PC-3 (cell line): Measurements from ENCODE around the gene SEPTIN5. TPM values are rescaled to one million over a fixed set of nuclear protein-coding genes. Genes with fewer than 3 reads are reported as not detected.
A peak's percentile ranks its signal among the peaks of the same experiment; 100 is the strongest.

Experiments used
- ATAC-seq: fragments of 200-7000 bp; cut with Tn5 transposase; 2 replicates; pipeline ENCODE4 v1.9.1; 2020; ENCODE audit warnings: mild to moderate bottlenecking, moderate library complexity
- BruUV-seq: library from RNA; stranded (reverse); fragments of 400-500 nt; replicated peaks from 2 replicates; lab custom pipeline; 2021; lab: Mats Ljungman, UMichigan
- CTCF ChIA-PET: fragments of 300-600 bp; sonication (Branson Sonifier 250); formaldehyde crosslinking; loops from one replicate; lab custom pipeline; 2022; ENCODE audit warnings: antibody characterized with exemption; lab: Charles Lee
- POLR2A ChIA-PET: fragments of 300-600 bp; sonication (Branson Sonifier 250); formaldehyde crosslinking; loops from one replicate; lab custom pipeline; 2022; ENCODE audit warnings: antibody characterized with exemption; ENCODE audit not compliant: unreplicated experiment; lab: Charles Lee
- DNase-seq: peaks from one replicate; pipeline ENCODE4 v3.0.0-alpha.2; 2015
- H2AFZ ChIP-seq: fragments of 300-600 bp; sonication (generic); 2 replicates; pipeline ENCODE4 v1.6.0; 2016; ENCODE audit warnings: antibody characterized with exemption, low read length
- H3F3A ChIP-seq: fragments of 300-600 bp; sonication (generic); one replicate; pipeline ENCODE4 v1.6.0; 2017; ENCODE audit warnings: antibody characterized with exemption, low read length, control low read depth, mild to moderate bottlenecking; ENCODE audit not compliant: unreplicated experiment
- H3K27ac ChIP-seq: fragments of 300-600 bp; sonication (generic); 2 replicates; pipeline ENCODE4 v1.5.1; 2016; ENCODE audit warnings: mild to moderate bottlenecking, low read length
- H3K27me3 ChIP-seq: fragments of 300-600 bp; sonication (generic); 2 replicates; pipeline ENCODE4 v1.6.1; 2016; ENCODE audit warnings: low read length, mixed read lengths
- H3K36me3 ChIP-seq: fragments of 300-600 bp; sonication (generic); 2 replicates; pipeline ENCODE4 v1.6.1; 2016; ENCODE audit warnings: low read depth, mixed run types, low read length, mixed read lengths
- H3K4me1 ChIP-seq: fragments of 300-600 bp; sonication (generic); 2 replicates; pipeline ENCODE4 v1.5.1; 2016; ENCODE audit warnings: low read length; ENCODE audit not compliant: insufficient read depth
- H3K4me2 ChIP-seq: fragments of 300-600 bp; sonication (generic); 2 replicates; pipeline ENCODE4 v1.6.0; 2016; ENCODE audit warnings: low read length
- H3K4me3 ChIP-seq: fragments of 300-600 bp; sonication (generic); 2 replicates; pipeline ENCODE4 v1.5.1; 2016; ENCODE audit warnings: mild to moderate bottlenecking, low read length, mixed read lengths
- H3K79me2 ChIP-seq: fragments of 300-600 bp; sonication (generic); 2 replicates; pipeline ENCODE4 v1.6.1; 2017; ENCODE audit warnings: low read length, mixed read lengths
- H3K9ac ChIP-seq: fragments of 300-600 bp; sonication (generic); 2 replicates; pipeline ENCODE4 v1.6.0; 2016; ENCODE audit warnings: mild to moderate bottlenecking, low read length
- H3K9me2 ChIP-seq: fragments of 300-600 bp; sonication (generic); replicated peaks from 2 replicates; pipeline ENCODE4 v1.6.1; 2016; ENCODE audit warnings: mixed run types, low read length, mixed read lengths
- H3K9me3 ChIP-seq: fragments of 300-600 bp; sonication (generic); 2 replicates; pipeline ENCODE4 v1.6.1; 2016; ENCODE audit warnings: low read length, mixed read lengths
- H4K20me1 ChIP-seq: fragments of 300-600 bp; sonication (generic); 2 replicates; pipeline ENCODE4 v1.6.1; 2016; ENCODE audit warnings: low read length, mixed read lengths
- EZH2 ChIP-seq: fragments of 300-600 bp; sonication (generic); IDR thresholded peaks from one replicate; pipeline ENCODE4 v1.6.1; 2017; ENCODE audit warnings: antibody characterized with exemption, mild to moderate bottlenecking, low read length; ENCODE audit not compliant: unreplicated experiment
- EZH2phosphoT487 ChIP-seq: fragments of 300-600 bp; sonication (generic); IDR thresholded peaks from 2 replicates; pipeline ENCODE4 v1.6.1; 2018; ENCODE audit warnings: mild to moderate bottlenecking, antibody characterized with exemption, low read length, borderline replicate concordance
- intact Hi-C: fragments of 100-400 bp; cut with micrococcal nuclease; formaldehyde crosslinking; loops from 2 replicates; pipeline ENCODE4 v1.9.0; 2023
- total RNA-seq: library from RNA; depleted of rRNA; stranded (reverse); fragments of >200 nt; gene quantifications from 2 replicates; pipeline ENCODE4 v1.2.3, GENCODE V29; 2014
- TF ChIP-seq, protein P1 (sequence below): fragments of 300-600 bp; sonication (generic); conservative IDR thresholded peaks from 2 replicates; pipeline ENCODE4 v1.5.1; 2017; ENCODE audit warnings: antibody characterized with exemption, low read depth, mild to moderate bottlenecking, low read length

Gene SEPTIN5
- total RNA-seq, 1 experiment from 2014 or later: 27.5 TPM

DNA sequence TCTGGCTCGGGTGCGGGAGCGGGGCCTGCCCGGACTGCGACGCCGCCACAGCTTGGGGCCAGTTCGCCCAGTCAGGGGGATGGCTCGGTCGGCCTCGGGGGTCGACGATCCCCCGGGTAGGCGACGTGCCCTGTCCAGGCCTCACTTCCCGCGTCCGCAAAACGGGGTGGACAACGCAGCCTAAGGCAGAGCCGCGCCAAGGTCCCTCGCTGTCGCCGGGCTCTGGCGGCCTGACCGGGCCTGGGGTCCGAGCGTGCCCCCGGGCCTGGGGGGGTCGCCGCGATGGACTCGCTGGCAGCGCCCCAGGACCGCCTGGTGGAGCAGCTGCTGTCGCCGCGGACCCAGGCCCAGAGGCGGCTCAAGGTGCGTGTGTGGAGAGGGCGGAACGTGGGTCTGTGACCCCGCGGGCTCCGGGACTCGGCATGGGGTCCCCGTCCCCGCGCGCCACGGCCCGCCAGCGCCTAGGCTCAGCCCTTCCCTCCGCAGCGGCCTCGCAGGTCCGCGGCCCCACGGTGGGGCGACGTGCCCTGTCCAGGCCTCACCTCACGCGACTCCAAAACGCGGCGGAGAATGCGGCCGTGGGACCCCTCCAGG, 4.2 kb downstream of the SEPTIN5 start:
- peak overlapping the region; percentile 65; the same call in 1 of the 2 replicates for H2AFZ ChIP-seq
- intact Hi-C loops: loop anchor here (10.0 kb wide), 1 partner anchor 224 kb away; no protein-coding TSS in a partner anchor
- TF ChIP-seq EZH2 (no peak), EZH2phosphoT487 (no peak)
- TF ChIP-seq, protein P1, sequence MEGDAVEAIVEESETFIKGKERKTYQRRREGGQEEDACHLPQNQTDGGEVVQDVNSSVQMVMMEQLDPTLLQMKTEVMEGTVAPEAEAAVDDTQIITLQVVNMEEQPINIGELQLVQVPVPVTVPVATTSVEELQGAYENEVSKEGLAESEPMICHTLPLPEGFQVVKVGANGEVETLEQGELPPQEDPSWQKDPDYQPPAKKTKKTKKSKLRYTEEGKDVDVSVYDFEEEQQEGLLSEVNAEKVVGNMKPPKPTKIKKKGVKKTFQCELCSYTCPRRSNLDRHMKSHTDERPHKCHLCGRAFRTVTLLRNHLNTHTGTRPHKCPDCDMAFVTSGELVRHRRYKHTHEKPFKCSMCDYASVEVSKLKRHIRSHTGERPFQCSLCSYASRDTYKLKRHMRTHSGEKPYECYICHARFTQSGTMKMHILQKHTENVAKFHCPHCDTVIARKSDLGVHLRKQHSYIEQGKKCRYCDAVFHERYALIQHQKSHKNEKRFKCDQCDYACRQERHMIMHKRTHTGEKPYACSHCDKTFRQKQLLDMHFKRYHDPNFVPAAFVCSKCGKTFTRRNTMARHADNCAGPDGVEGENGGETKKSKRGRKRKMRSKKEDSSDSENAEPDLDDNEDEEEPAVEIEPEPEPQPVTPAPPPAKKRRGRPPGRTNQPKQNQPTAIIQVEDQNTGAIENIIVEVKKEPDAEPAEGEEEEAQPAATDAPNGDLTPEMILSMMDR: no peak
- DNase-seq: no peak
- no TSS peak for BruUV-seq
- no peaks in the 10 kb centered on the region for H4K20me1 ChIP-seq
- no peaks in the 10 kb centered on the region for H3K9me3 ChIP-seq
- ChIA-PET POLR2A (no interaction called here), CTCF (no interaction called here)
- H3K4me2 ChIP-seq: peak overlapping the region; percentile 83
- H3K9ac ChIP-seq: peak overlapping the region; percentile 38; the same call in 1 of the 2 replicates
- ATAC-seq: no peak
- H3K36me3 ChIP-seq: no peaks in the 10 kb centered on the region
- H3K27ac ChIP-seq: no peak overlapping the region
- peak overlapping the region; percentile 62 for H3K4me3 ChIP-seq
- no peaks in the 10 kb centered on the region for H3K9me2 ChIP-seq
- H3K27me3 ChIP-seq: no peaks in the 10 kb centered on the region
- no peaks in the 10 kb centered on the region for H3K79me2 ChIP-seq
- H3F3A ChIP-seq: no peaks in the 10 kb centered on the region
- no peaks in the 10 kb centered on the region for H3K4me1 ChIP-seq

DNA sequence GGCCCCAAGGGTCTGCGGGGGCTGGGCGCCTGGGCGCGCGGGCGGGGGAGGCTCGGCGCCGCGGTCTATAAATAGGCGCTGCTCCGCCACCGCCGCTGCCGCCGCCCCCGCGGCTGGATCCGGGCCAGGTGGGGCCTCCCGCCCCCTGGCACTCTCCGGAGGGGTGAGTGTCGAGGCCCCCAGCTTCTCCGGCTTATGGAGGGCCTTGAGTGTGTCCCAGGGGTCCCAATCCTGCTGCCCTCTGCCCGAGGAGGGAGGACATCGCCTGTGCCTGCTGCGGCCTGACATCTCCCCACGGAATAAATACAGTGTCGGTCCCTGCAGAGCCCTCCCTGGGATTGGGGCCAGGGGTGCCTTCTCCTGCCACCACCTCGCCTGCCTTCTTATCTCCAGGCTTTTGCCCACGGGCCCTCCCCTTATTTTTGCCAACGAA, 4.8 kb downstream of the SEPTIN5 start:
- no peaks in the 10 kb centered on the region for H3K36me3 ChIP-seq
- TF ChIP-seq EZH2phosphoT487: no peak
- H3K9ac ChIP-seq: no peak overlapping the region
- no peak overlapping the region for H3K27ac ChIP-seq
- H3K9me3 ChIP-seq: no peaks in the 10 kb centered on the region
- POLR2A ChIA-PET: no interaction called here
- H3F3A ChIP-seq: no peaks in the 10 kb centered on the region
- H3K27me3 ChIP-seq: no peaks in the 10 kb centered on the region
- no peak overlapping the region for H3K4me2 ChIP-seq
- DNase-seq: no peak
- CTCF ChIA-PET: no interaction called here
- no TSS peak for BruUV-seq
- ATAC-seq: no peak
- no peaks in the 10 kb centered on the region for H4K20me1 ChIP-seq
- intact Hi-C loops: loop anchor here (10.0 kb wide), 1 partner anchor 224 kb away; no protein-coding TSS in a partner anchor
- no peaks in the 10 kb centered on the region for H3K9me2 ChIP-seq
- no peak overlapping the region for H2AFZ ChIP-seq
- no peak overlapping the region for H3K4me3 ChIP-seq
- H3K79me2 ChIP-seq: no peaks in the 10 kb centered on the region
- H3K4me1 ChIP-seq: no peaks in the 10 kb centered on the region

DNA sequence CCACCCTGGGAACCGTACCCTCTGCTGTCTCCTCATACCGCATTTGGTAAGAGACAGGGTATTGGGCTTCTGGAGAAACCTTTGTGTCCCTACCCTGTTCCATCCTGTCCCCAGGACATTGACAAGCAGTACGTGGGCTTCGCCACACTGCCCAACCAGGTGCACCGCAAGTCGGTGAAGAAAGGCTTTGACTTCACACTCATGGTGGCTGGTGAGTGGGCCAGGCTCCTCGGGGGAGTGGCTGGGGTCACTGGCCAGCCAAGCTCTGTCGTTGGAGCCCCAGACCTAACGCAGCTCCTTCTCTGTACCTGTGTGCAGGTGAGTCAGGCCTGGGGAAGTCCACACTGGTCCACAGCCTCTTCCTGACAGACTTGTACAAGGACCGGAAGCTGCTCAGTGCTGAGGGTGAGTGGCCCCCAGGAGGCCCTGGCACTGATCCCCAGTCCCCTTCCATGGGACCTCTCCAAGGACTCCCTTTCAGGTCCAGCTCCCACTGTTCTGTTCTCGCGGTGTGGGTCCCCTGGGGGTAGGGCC, 5.3 kb downstream of the SEPTIN5 start:
- no peaks in the 10 kb centered on the region for H3K36me3 ChIP-seq
- TF ChIP-seq, protein P1: no peak
- no peak for TF ChIP-seq EZH2
- TF ChIP-seq EZH2phosphoT487: no peak
- no peak overlapping the region for H3K4me3 ChIP-seq
- no peaks in the 10 kb centered on the region for H4K20me1 ChIP-seq
- DNase-seq (no peak), ATAC-seq (no peak)
- H3K9me2 ChIP-seq: no peaks in the 10 kb centered on the region
- H3K27me3 ChIP-seq: no peaks in the 10 kb centered on the region
- ChIA-PET CTCF (no interaction called here), POLR2A (no interaction called here)
- no peaks in the 10 kb centered on the region for H3K79me2 ChIP-seq
- H3K4me2 ChIP-seq: no peak overlapping the region
- BruUV-seq: TSS peak; percentile 8
- no peaks in the 10 kb centered on the region for H3F3A ChIP-seq
- no peaks in the 10 kb centered on the region for H3K4me1 ChIP-seq
- intact Hi-C loops: loop anchor here (10.0 kb wide), 1 partner anchor 225 kb away; no protein-coding TSS in a partner anchor
- H3K27ac ChIP-seq: no peak overlapping the region
- no peak overlapping the region for H3K9ac ChIP-seq
- H3K9me3 ChIP-seq: no peaks in the 10 kb centered on the region
- no peak overlapping the region for H2AFZ ChIP-seq
